PC-9 (cell line): ENCODE data around the gene PSMB2.

ENCODE experiments used
- CTCF ChIP-seq: fragments of 200-600 bp; sonication (generic); conservative IDR thresholded peaks from 2 replicates; pipeline ENCODE4 v1.6.1; 2017; ENCODE audit warnings: mixed run types, antibody characterized with exemption, mild to moderate bottlenecking, moderate library complexity
- EZH2 ChIP-seq: fragments of 200-600 bp; sonication (generic); IDR thresholded peaks from 2 replicates; pipeline ENCODE4 v1.8.0; 2017; ENCODE audit warnings: antibody characterized with exemption, low read depth

- TF ChIP-seq CTCF (no peak), EZH2 (no peak)
Observed at GRCh38 chr1:35663434-35663833, 22.1 kb upstream of the PSMB2 start.
